ENCODE data around the gene EPAS1. TPM values are rescaled to one million over a fixed set of nuclear protein-coding genes. Genes with fewer than 3 reads are reported as not detected.

EPAS1 gene
- total and polyA plus RNA-seq, 9 of the 15 experiments (the other 6 are each of a cell fraction or from before 2014, with no cell fraction given): 0.25 to 11.2 (median 4.1) TPM

- TF ChIP-seq NR3C1 (CRISPR knock-in tag; IDR thresholded peaks at IDR 0.05) (no peak), TRIM28 (IDR thresholded peaks at IDR 0.05) (peak; percentile 91), NCOA4 (IDR thresholded peaks at IDR 0.05; ENCODE audit: partially characterized antibody) (no peak), GATAD2A (IDR thresholded peaks at IDR 0.05) (no peak), JUNB (CRISPR knock-in tag; conservative IDR thresholded peaks at IDR 0.05) (no peak), IRF2 (CRISPR knock-in tag; IDR thresholded peaks at IDR 0.05) (no peak), GATAD2B (IDR thresholded peaks at IDR 0.05; ENCODE audit: borderline replicate concordance) (0 out of 2 replicates have a peak, but pooled peaks have one; percentile 29), NONO (IDR thresholded peaks at IDR 0.05; ENCODE audit: low read depth in 2 of 2, low read length in 1 of 2) (no peak), ZBTB49 (CRISPR knock-in tag; IDR thresholded peaks at IDR 0.05; ENCODE audit: borderline replicate concordance) (no peak), POLR3A (IDR thresholded peaks at IDR 0.05; ENCODE audit: borderline replicate concordance, extremely low read depth, insufficient read depth, insufficient read length) (no peak), ILK (tag; IDR thresholded peaks at IDR 0.05; ENCODE audit: borderline replicate concordance, low read depth) (no peak), MGA (IDR thresholded peaks at IDR 0.05) (no peak; the same call in 1 of the 2 replicates), ZNF263 (CRISPR knock-in tag; IDR thresholded peaks at IDR 0.05; ENCODE audit: borderline replicate concordance) (no peak), BCL6 (CRISPR knock-in tag; IDR thresholded peaks at IDR 0.05) (no peak), ZNF586 (CRISPR knock-in tag; conservative IDR thresholded peaks at IDR 0.05) (no peak)
These were observed 67.7 kb downstream of the EPAS1 start (continued) for GRCh38 chr2:46364797-46365457.
